AG10803 (cell line): ENCODE results near the gene ATXN7L1.
A peak's percentile ranks its signal among the peaks of the same experiment; 100 is the strongest.
"Not testable (repeated sequence)": the region's sequence is repeated elsewhere in the genome, so short reads cannot be mapped to it uniquely, and the experiment has no call there.

ENCODE experiments used
- DNase-seq: peaks from one replicate; pipeline ENCODE4 v3.0.0; 2010; ENCODE audit warnings: low read depth
- H3K4me3 ChIP-seq: 2 replicates; pipeline ENCODE4 v1.5.1; 2011; ENCODE audit warnings: mild to moderate bottlenecking, low read length, control low read depth
- CTCF ChIP-seq: conservative IDR thresholded peaks from 2 replicates; pipeline ENCODE4 v1.5.1; 2011; ENCODE audit warnings: mild to moderate bottlenecking, low read length, control low read depth, inconsistent platforms

Gene ATXN7L1

DNA sequence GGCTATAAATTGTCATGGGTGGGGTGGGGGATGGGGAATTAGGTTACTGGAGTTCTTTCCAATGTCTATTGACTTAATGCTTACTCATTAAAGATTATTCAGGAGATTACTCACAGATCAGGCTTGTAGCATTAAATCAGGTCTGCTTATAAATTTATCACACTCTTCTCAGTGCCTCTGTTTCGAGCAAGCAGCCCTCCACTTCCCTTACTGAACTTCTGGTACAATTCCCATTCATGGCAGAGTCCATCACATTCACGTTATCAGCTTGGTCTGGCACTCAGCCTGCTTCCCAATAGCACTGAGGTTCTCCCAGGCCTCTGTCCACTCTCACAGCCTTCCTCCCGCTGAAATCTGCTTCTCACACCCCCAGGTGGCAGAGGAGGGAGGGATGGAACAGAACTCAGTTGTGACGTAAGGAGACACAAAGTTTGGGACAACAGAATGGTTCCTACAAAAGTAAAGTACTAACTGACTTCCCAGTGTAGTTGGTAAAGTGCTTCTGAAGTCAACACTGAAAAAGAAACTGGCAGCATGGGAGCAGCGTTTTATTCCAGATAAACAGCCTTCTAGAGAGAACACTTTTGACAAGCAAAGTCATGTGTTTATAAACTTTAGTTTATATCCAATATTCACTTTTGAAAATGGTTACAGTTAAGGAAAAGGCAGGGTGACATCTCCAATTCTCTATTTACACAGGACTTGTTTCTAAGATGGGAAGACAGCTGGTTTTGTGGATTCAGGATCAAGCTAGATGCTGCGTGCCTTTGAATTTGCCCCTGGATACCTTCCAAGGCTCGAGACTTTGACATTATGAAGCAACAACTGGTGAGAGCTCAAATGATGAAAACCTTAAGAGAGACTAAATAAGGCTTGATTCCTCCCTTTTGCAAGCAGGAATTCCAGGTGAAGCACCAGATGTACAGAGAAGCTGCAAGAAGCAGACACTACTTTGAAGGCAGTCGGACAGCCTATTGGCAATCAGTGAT lies 81.4 kb downstream of the ATXN7L1 start:
- peak; percentile 87 for DNase-seq
- H3K4me3 ChIP-seq, result no peak overlapping the region
- TF ChIP-seq CTCF, result 0 out of 2 replicates have a peak, but pooled peaks have one; percentile 7

DNA sequence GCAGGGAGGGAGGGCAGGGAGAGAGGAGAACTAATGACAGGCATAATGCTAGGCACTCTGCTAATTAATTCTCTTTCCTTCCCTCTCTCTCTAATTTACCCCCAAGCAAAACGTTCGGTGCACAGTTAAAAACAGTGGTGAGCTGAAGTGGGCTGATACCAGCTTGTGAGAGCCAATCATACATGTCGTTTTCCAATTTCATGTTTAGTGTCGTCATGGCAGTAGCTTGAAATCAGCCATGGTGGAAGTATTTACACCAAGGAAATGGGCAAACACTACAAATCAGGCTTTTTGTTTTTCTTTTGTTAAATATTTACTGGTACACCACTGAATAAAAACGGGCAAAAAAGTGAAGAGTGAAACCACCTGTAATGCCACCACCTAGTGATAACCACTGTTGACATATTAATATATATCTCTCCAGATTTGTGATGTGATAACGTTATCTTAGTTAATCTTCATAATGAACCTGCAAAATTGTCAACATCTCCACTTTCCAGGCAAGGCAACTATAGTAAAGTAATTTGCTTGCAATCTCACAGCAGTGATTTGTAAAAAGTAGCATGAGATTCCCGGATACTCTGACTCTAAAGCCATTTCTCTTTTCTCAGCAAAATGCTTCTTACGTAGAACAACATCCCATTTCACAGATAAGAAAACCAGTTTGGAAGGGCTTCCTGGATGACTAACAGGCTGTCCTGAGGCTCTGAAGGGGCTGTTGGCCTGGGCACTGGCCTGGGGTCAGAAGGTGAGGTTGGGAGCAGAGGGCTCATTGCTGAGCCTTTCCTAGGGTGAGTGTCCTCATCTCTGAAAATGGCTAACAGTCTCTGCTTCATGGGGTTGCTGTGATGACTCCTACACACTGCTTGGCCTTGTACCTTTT lies 83.7 kb downstream of the ATXN7L1 start:
- no peak for DNase-seq
- TF ChIP-seq CTCF, result no peak
- no peak overlapping the region for H3K4me3 ChIP-seq

- no peak for DNase-seq
- no peak for TF ChIP-seq CTCF
- no peak overlapping the region for H3K4me3 ChIP-seq
Observed at GRCh38 chr7:105791926-105792325, 84.5 kb downstream of the ATXN7L1 start.

DNA sequence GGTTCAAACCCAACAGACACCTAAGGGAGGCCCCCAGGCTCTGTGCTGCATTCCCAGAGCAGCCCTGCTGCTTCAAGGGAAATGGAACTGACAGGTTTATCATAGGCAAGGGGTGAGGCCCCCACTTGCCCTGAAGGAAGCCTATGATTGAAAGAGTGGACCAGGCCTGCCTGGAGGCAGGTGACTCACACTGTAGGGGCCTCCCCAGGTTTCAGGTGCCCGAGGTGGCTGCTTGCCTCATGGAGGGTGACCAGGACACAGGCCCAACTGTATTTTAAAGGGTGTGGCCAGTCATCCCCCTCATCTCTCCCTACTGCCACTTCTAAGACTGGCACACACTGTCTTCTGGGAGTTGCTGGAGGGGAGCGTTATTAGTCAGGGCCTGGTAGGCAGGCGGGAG lies 85.4 kb downstream of the ATXN7L1 start:
- no peak for DNase-seq
- TF ChIP-seq CTCF, result no peak
- H3K4me3 ChIP-seq, result no peak overlapping the region

GRCh38 chr7:105790452-105790851 lies 85.9 kb downstream of the ATXN7L1 start:
- H3K4me3 ChIP-seq, DNase-seq: not testable (repeated sequence)

DNA sequence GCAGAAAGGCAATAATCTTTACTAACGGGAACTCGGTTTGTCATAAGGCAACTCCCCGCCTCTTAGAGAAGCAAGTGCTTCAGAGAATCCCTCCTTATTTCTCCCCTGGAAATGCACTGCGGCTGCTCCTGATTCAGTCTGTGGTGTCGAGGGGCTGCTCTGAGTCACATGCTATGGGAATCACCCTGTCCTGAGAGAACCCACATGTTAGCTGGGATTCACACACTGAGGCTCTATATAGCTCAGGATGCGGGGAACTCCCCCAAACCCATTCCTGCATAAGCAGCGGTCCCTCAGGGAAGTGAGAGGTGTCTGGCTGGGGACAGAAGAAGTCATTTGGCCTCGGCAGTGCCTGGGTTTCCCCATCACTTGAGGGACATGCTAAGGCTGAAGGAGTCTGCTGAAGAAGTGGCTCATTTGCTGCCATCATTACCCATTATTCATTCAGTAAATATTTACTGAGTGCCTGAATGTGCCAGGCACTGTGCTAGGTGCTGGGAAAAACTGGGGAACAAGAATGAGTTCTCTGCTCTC lies 87.5 kb downstream of the ATXN7L1 start:
- DNase-seq, result no peak
- TF ChIP-seq CTCF, result no peak

GRCh38 chr7:105788356-105788755 lies 88.0 kb downstream of the ATXN7L1 start:
- TF ChIP-seq CTCF, result no peak
- H3K4me3 ChIP-seq, result no peak overlapping the region
- no peak for DNase-seq

More for the DNA sequence above, 87.5 kb downstream of the ATXN7L1 start:
- H3K4me3 ChIP-seq, result no peak overlapping the region
